Measurements from ENCODE around the gene LRRC8B.
"Not testable (repeated sequence)": the region's sequence is repeated elsewhere in the genome, so short reads cannot be mapped to it uniquely, and the experiment has no call there.

LRRC8B gene

GRCh38 chr1:89525169-89525855 is 683 bp downstream of the LRRC8B start:
- DNase-seq, result peak; percentile 77

GRCh38 chr1:89527256-89527655 is 2.6 kb downstream of the LRRC8B start:
- no peak for DNase-seq

DNA sequence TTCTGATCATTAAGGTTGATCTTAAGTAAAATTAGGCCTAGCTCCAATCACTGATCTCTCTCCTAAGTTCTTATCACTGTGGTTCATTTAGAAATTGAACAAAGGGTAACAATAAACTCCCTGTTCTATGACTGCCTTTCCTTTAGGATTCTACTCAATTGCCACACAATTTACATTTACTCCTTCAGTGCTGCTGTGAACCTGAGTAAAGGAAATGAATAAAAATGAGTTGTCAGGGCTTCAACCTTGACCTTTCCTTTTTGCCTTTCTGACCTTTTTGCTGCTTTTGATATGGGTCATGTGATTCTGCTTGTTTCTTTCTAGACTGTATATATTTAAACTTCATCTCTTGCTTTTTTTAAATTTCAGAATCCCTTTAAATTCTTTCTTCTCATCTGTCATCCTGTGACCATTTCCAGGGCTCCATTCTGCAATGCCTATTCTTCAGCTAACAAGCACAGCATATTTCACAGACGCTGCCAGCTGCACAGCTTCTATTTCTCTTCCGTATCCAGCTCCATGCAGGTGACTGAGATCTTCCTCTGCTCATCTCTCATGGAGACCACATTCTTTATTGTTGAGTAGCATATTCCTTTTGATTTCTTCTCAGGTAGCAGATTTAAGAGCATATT is 3.2 kb downstream of the LRRC8B start:
- DNase-seq, result no peak

DNA sequence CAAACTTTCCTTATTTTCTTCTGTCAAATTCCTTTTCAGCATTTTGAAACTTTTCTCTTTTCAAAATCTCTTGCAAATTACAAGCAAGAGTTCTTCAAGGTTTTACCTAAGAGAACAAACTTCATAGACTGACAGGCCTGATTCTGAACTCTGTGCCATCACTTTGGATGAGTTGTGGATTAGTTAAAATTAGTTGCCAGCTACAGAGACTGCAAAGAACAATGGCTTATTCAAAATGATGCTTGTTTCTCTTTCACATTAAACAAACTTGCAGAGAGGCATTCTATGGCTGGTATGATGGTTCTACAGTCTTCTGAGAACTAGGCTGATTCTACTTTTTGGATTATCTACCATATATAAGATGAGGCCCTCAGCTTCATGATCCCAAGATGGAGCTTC is 3.8 kb downstream of the LRRC8B start:
- DNase-seq, result no peak

- DNase-seq, result no peak
These were observed 4.6 kb downstream of the LRRC8B start for GRCh38 chr1:89529196-89529595.

- DNase-seq, result no peak
These were observed 5.9 kb downstream of the LRRC8B start for GRCh38 chr1:89530444-89531089.

DNA sequence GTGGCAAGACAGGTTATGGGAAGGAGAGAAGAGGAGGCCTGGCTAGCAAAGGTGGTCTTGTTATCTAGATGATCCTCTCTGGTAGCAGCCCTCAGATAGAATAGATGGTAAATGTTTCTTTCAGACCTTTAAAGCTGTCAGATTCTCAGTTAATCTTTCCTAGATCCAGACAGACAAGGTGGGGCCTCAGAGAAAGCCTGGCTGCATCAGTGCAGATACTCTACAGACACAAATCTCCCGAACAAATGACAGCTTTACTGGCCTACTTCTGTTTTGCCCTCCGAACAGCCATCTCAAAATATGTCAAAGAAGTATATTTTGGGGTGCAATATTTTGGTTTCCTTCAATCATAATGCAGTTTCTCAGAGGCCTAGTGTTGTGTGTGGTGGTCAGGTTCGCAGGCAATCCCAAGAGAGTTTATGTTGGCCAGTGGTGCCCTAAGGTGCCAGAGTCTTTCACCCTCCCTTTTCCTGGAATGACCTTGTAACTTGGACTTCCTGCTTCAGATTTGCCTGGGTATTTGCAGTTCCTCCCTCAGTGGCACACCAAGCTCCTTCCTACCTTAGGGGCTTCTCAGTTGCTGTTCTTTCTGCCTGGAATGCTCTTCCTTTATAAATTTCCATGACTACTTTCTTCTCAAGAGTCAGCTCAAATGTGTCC is 7.0 kb downstream of the LRRC8B start:
- DNase-seq, result no peak

- DNase-seq, result no peak
These were observed 7.6 kb downstream of the LRRC8B start for GRCh38 chr1:89532228-89532627.

DNA sequence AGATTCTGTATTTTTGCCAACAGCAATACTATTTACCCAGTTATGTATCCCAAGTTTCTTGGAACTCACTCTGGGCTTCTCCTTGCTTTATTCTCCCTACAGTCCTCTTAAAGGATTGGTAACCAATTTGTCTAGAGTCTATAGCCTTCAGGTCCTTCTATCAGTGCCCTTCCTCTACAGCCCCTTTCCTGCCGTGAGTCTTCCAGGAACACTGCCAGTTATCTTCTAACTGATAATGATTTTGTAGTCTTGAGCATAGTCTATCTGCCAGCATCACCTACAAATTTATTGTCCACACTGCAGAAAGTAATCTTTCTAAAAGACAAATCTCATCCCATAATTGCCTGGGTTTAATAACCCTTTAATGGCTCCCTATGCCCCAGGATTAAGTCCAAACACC is 8.2 kb downstream of the LRRC8B start:
- no peak for DNase-seq

DNA sequence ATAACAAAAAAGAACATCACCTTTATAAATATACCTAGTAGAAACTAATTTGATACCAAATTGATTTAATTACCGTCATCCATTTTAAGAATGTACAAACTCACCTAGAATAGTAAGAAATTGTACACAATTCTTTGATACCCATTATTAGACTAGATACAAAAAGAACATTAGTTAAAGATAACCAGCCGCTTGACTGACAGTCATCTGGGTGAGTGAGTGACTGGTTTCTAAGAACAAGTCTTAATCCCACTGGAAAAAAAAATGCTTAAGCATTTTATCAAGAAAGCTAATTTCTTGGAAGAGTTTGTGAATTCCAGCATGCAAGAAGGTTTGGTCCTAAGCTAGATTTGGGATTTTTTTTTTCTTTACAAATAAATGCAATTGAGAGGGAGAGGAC is 10.9 kb downstream of the LRRC8B start:
- no peak for DNase-seq

GRCh38 chr1:89536555-89537341 is 12.1 kb downstream of the LRRC8B start:
- no peak for DNase-seq

GRCh38 chr1:89538361-89538760 is 13.7 kb downstream of the LRRC8B start:
- no peak for DNase-seq

DNA sequence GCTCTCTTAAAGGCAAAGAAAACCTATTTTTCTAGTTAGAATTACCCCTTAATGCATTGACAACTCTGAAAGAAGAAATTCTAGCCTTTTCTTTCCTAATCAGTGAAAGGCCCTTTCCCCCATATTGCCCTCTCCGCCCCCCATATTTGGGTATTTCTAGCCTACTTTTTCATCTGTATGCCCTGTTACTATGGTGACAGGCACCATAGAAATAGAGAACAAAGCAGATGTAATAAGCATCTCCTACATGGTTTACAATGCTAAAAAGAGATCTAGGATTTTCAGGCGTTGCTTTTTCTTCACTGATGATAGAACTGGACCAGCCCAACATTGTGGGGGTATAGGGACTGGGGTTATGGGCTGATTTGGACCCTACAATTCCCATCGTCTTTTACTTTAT is 14.5 kb downstream of the LRRC8B start:
- DNase-seq, result no peak

DNA sequence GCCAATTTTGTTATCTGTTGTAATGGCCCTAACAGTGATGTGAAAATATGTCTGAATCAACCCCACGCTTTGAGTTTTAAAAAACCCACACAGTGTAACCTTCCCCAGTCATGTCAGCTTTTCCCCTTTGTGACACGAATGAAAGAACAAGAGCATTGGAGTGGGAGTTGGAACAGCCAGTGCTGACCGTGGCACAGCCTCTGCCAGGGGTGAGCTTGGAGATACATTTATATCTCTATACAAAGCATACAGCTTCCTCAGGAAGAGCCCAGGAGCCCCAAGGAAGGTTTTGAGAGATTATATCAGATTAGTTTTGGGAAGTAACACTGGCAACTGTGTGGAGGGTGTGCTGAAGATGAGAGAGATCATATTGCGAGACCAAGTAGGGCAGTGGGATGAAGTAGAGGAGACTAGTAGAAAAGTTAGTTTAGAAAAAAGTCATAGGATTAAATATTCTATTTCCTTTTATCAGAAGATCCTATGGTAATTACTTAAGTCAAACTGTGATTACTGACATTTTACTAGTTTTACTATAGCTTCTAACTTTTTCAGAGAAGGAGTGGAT is 15.9 kb downstream of the LRRC8B start:
- no peak for DNase-seq

- no peak for DNase-seq
These were observed 17.7 kb downstream of the LRRC8B start for GRCh38 chr1:89542345-89542744.

DNA sequence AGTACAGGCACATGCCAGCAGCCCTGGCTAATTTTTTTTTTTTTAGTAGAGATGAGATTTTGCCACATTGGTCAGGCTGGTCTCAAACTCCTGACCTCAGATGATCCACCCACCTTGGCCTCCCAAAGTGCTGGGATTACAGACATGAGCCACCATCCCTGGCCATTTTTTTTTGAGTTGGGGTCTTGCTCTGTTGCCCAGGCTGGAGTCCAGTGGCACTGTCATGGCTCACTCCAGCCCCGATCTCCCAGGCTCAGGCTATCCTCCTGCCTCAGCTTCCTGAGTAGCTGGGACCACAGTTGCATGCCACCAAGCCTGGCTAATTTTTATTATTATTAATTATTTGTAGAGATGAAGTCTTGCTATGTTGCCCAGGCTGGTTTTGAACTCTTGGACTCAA is 19.0 kb downstream of the LRRC8B start:
- not testable (repeated sequence) for DNase-seq

DNA sequence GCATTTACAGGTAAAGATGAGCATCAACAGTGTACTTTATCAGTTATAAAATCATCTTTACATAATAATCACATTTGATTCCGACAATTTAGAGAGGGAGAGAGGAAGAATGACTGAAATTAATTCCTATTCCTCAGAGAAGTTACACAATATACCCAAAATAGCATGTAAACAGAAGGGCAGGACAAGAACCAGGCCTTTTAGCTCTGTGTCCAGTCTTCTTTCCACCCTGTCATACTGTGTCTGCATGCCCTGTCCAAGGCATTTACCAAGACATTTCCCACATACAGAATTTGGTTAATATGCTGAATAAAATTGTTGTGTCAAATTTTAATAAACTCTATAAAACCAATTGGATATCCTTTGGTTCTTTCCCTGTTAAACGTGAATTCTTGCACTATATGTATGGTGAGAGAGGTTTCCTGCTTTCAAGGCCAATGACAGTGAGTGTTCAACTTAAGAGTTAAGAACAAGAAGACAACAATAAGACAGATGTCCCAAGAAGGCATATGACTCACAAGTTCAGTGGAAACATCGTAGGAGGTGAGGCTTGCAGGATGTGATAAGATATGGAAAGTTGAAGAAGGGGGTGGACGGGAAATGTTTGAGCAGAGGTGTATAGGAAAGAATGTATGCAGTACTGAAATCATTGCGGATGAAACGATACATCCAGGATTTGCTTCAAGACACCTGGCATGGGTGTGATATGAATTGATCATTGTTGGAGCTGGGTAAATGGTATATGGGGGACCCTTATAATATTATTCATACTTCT is 20.8 kb downstream of the LRRC8B start:
- DNase-seq, result no peak

- DNase-seq, result no peak
These were observed 21.7 kb downstream of the LRRC8B start for GRCh38 chr1:89546082-89546889.

DNA sequence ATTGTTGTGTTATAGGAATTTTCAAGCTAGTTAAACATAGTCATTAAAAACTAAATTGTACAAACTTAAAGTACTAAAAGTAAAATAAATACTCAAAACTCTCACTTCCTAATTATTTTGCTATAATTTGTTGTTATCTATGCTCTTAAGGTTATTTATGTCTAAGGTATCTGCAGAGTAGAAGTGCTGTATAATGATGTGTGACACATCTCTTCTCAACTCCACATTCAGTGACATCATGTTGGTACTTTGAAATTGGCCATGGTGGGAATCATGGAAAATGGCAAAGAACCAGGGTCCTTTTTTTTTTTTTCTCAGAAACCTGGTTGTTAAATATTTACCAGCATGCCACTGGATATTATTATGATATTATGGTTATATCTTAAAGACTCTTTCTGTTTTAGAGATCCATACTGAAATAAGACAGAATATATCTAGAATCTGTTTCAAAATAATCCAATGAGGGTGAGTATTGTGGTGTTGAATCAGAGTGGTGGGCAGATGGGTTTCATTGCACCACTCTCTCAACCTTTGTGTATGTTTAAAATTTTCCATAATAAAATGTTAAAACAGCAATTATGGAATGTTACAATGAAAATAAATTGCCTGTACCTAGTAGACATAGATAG is 22.4 kb downstream of the LRRC8B start:
- no peak for DNase-seq

DNA sequence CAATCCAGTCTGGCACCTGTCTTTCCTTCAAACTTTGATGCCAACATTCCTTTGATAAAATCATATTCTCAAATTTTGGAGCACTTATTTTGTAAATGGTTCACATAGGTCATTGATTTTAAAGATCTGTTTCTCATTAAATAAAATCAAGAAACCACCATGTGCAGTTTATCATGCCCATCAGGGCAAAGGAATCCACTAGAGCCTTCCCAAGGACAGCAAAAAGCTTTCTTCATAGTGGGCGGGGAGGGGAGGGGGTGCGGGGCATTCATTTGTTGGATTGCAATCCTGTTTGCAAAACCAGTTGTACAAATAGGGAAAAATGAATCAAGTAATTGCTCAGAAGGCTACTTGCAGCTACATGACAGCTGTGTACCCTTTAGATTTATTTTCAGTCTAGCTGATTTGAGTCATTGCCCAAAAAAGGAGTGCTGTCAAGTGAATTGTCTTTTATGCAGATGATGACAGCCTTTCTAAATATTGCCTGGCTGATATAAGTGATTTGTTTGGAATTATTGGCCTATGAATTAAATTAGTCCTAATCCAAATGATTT is 23.0 kb downstream of the LRRC8B start:
- no peak for DNase-seq
